HepG2 (cell line): Measurements from ENCODE around the gene DSCAML1. TPM values are rescaled to one million over a fixed set of nuclear protein-coding genes. Genes with fewer than 3 reads are reported as not detected.

Experiments
- ATAC-seq: fragments of 200-7000 bp; cut with Tn5 transposase; 3 replicates; pipeline ENCODE4 v1.9.1; 2020; ENCODE audit warnings: mild to moderate bottlenecking, moderate library complexity
- BruUV-seq: library from RNA; stranded (reverse); fragments of 400-500 nt; replicated peaks from 2 replicates; lab custom pipeline; 2021; lab: Mats Ljungman, UMichigan
- CTCF ChIA-PET: fragments of 300-600 bp; formaldehyde crosslinking; extraction: SDS; loops from one replicate; lab custom pipeline; 2021; ENCODE audit warnings: low total read pairs, inconsistent platforms, low intra/inter-chr PET ratio; lab: Yijun Ruan, JAX
- POLR2A ChIA-PET: fragments of 350-600 bp; sonication (Branson Sonifier 250); formaldehyde crosslinking; loops from one replicate; lab custom pipeline; 2020; ENCODE audit warnings: antibody characterized with exemption, inconsistent platforms; lab: Yijun Ruan, JAX
- DNase-seq: peaks from one replicate; pipeline ENCODE4 v3.0.0-alpha.2; 2015; ENCODE audit warnings: low spot score
- FAIRE-seq: peaks from 3 replicates; lab custom pipeline; 2011; peaks lifted over from hg19 to GRCh38; lab: Jason Lieb, UNC
- H2AFZ ChIP-seq: one replicate; pipeline ENCODE4 v1.6.1; 2011; ENCODE audit warnings: low read length, inconsistent platforms
- H3K27ac ChIP-seq: fragments of 300-600 bp; 3 replicates; pipeline ENCODE4 v1.8.0; 2011; ENCODE audit warnings: mixed run types, mild to moderate bottlenecking, mixed read lengths, low read length, inconsistent platforms; ENCODE audit not compliant: insufficient read depth; ENCODE audit errors: extremely low read length
- H3K27me3 ChIP-seq, 2 experiments: fragments of 200-600 bp in 1 of 2; 2 replicates in 1 of 2; 3 replicates in 1 of 2; pipeline versions ENCODE4 v1.6.0 to v1.8.0; 2011; ENCODE audit warnings: low read length in 2 of 2, mild to moderate bottlenecking in 2 of 2, moderate library complexity in 2 of 2, inconsistent platforms in 1 of 2; ENCODE audit not compliant: insufficient read depth in 2 of 2, control insufficient read depth in 1 of 2
- H3K36me3 ChIP-seq, 2 experiments: fragments of 200-600 bp in 1 of 2; replicated peaks in 1 of 2; 2 replicates in 1 of 2; 3 replicates in 1 of 2; pipeline versions ENCODE4 v1.5.1 to v1.8.0; 2011; ENCODE audit warnings: low read length in 2 of 2, inconsistent platforms in 1 of 2; ENCODE audit not compliant: insufficient read depth in 2 of 2, control insufficient read depth in 1 of 2
- H3K4me1 ChIP-seq: 2 replicates; pipeline ENCODE4 v1.5.1; 2012; ENCODE audit warnings: low read length, inconsistent platforms; ENCODE audit not compliant: insufficient read depth
- H3K4me2 ChIP-seq: 2 replicates; pipeline ENCODE4 v1.6.0; 2011; ENCODE audit warnings: low read depth, low read length, inconsistent platforms
- H3K4me3 ChIP-seq, 3 experiments: fragments of 200-600 bp in 1 of 3; sonication (generic), shearing (Covaris generic) in 1 of 3; replicated peaks in 1 of 3; 2 replicates each; pipeline ENCODE4 v1.5.1; 2011 to 2016; ENCODE audit warnings: low read length in 3 of 3, inconsistent platforms in 2 of 3, low read depth in 2 of 3, mild to moderate bottlenecking in 2 of 3, control low read depth in 1 of 3, mixed read lengths in 1 of 3; ENCODE audit not compliant: insufficient read depth in 1 of 3
- H3K79me2 ChIP-seq: one replicate; pipeline ENCODE4 v1.6.1; 2011; ENCODE audit warnings: low read length, inconsistent platforms; ENCODE audit not compliant: insufficient read depth
- H3K9ac ChIP-seq: 2 replicates; pipeline ENCODE4 v1.6.0; 2011; ENCODE audit warnings: mild to moderate bottlenecking, low read depth, low read length, inconsistent platforms; ENCODE audit not compliant: insufficient read depth
- H3K9me3 ChIP-seq: 2 replicates; pipeline ENCODE4 v1.5.1; 2012; ENCODE audit warnings: mild to moderate bottlenecking, low read length
- H4K20me1 ChIP-seq: 2 replicates; pipeline ENCODE4 v1.6.0; 2011; ENCODE audit warnings: inconsistent platforms, mild to moderate bottlenecking, low read length, moderate library complexity; ENCODE audit not compliant: insufficient read depth
- FOSL1 ChIP-seq: sonication (generic); formaldehyde crosslinking; IDR thresholded peaks from 2 replicates; pipeline ENCODE4 v1.9.0; 2021; ENCODE audit warnings: missing genetic modification reagents, borderline replicate concordance
- FOSL2 ChIP-seq: sonication (generic); formaldehyde crosslinking; IDR thresholded peaks from 2 replicates; pipeline ENCODE4 v1.4.0; 2020; ENCODE audit warnings: missing genetic modification reagents
- KMT2B ChIP-seq: IDR thresholded peaks from 2 replicates; pipeline ENCODE4 v1.6.1; 2016; ENCODE audit warnings: missing genetic modification reagents, missing compliant biosample characterization
- SRSF1 ChIP-seq: fragments of 200-400 bp; formaldehyde crosslinking; optimal IDR thresholded peaks from 2 replicates; pipeline ENCODE3; 2017; ENCODE audit warnings: mild to moderate bottlenecking, low read depth, low read length, moderate library complexity
- TFAP4 ChIP-seq: sonication (generic); IDR thresholded peaks from 2 replicates; pipeline ENCODE4 v1.6.1; 2016; ENCODE audit warnings: low read depth, borderline replicate concordance
- XRCC5 ChIP-seq: fragments of 200-400 bp; formaldehyde crosslinking; optimal IDR thresholded peaks from 2 replicates; pipeline ENCODE3; 2017; ENCODE audit warnings: mild to moderate bottlenecking, low read length
- ZNF615 ChIP-seq: sonication (generic); formaldehyde crosslinking; IDR thresholded peaks from 2 replicates; pipeline ENCODE4 v1.5.0; 2020; ENCODE audit warnings: mild to moderate bottlenecking, missing genetic modification reagents, borderline replicate concordance
- ZNF773 ChIP-seq: sonication (generic); formaldehyde crosslinking; IDR thresholded peaks from 2 replicates; pipeline ENCODE4 v1.4.0; 2020; ENCODE audit warnings: missing genetic modification reagents, borderline replicate concordance
- ZNF792 ChIP-seq: IDR thresholded peaks from 2 replicates; pipeline ENCODE4 v1.6.1; 2016
- ZUFSP ChIP-seq: sonication (generic); formaldehyde crosslinking; IDR thresholded peaks from 2 replicates; pipeline ENCODE4 v1.9.0; 2021; ENCODE audit warnings: missing genetic modification reagents, mild to moderate bottlenecking, borderline replicate concordance
- WGBS: methylation state at CpG from one replicate; pipeline ENCODE4 v1.1.6; 2017; ENCODE audit warnings: low lambda C conversion rate; 5-methylcytosine and 5-hydroxymethylcytosine counted together
- in situ Hi-C: cut with HindIII; loops from 2 replicates; pipeline ENCODE4 v1.10.0; 2017; ENCODE audit warnings: low pct_unique_long_range_greater_than_20kb; ENCODE audit not compliant: extremely low pct_ligation_motif_present
- intact Hi-C: fragments of 100-400 bp; cut with micrococcal nuclease; formaldehyde crosslinking; loops from one replicate; pipeline ENCODE4 v1.10.0; 2022; ENCODE audit not compliant: unreplicated experiment
- polyA plus RNA-seq, 8 experiments: library from polyadenylated mRNA; depleted of rRNA in 3 of 8; stranded (reverse) in 7 of 8; unstranded in 1 of 8; fragments of >200 nt; fragmentation: Illumina TruSeq in 4 of 8; extraction: Trizol in 4 of 8; gene quantifications; 2 replicates each; pipeline versions ENCODE4 v1.2.1 to v1.2.3, GENCODE V29; 2011 to 2016; ENCODE audit warnings: low read depth in 4 of 8, missing spikeins in 1 of 8, mixed read lengths in 1 of 8; ENCODE audit not compliant: insufficient read depth in 1 of 8
- total RNA-seq, 5 experiments: library from RNA; depleted of rRNA; stranded (reverse); fragments of >200 nt; fragmentation: Illumina TruSeq; extraction: Trizol; gene quantifications; 2 replicates each; pipeline ENCODE4 v1.2.3, GENCODE V29; 2016; ENCODE audit warnings: low read depth in 1 of 5
- TF ChIP-seq, protein P1 (sequence below): sonication (generic); formaldehyde crosslinking; IDR thresholded peaks from 2 replicates; pipeline ENCODE4 v1.4.0; 2020; ENCODE audit warnings: mild to moderate bottlenecking, missing genetic modification reagents
- TF ChIP-seq, protein P2 (sequence below): sonication (generic); formaldehyde crosslinking; IDR thresholded peaks from 2 replicates; pipeline ENCODE4 v1.5.0; 2020; ENCODE audit warnings: missing genetic modification reagents, mild to moderate bottlenecking, borderline replicate concordance
- TF ChIP-seq, protein P3 (sequence below): sonication (generic); formaldehyde crosslinking; IDR thresholded peaks from 2 replicates; pipeline ENCODE4 v1.4.0; 2020; ENCODE audit warnings: missing genetic modification reagents

DSCAML1 gene
- total and polyA plus RNA-seq, 2 of the 13 experiments (the other 11 are each of a cell fraction or from before 2014, with no cell fraction given): 0.29 to 0.40 TPM

DNA sequence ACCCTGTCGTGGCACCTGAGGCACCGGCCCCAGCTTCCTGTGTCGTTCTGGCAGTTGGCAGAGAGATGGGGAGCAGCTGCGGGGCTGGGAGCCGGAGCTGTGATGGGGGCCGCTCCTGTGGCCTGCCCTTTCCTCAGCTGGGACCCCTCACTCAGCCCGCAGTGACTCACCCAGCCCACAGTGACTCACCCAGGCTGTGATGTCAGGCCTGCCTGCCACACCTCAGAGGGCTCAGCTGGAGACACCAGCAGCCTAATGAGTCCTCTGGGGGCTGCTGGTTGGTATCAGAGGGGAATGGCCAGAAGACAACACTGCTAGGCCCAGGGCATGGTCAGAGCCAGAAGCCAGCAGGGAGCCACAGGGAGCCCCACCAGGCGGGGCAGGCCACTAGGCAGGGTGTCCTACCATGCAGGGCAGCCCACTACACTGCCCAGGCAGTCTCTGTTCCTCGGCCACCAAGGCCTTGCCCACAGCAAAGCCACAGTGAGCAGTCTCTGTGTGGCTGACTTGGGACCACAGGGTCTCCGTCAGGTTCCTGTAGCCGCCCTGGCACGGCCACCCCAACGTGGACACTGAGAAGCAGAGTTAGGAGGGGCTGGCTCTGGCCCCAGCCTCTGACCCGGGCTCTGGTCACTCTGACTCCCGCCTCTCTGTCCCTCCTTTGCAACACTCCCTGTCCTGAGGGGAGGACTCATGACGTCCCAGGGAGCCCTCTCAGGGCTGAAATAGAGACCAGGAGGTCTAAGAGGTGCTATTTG, 31.8 kb upstream of the DSCAML1 start:
- BruUV-seq: no TSS peak
- no peak overlapping the region for H3K9ac ChIP-seq
- H2AFZ ChIP-seq: no peak overlapping the region
- ATAC-seq (peak; percentile 17), FAIRE-seq (no peak), DNase-seq (no peak)
- peaks cover 4 to 26% of the 10 kb centered on the region in 2 experiments; a peak in 4 of 5 replicates for H3K27me3 ChIP-seq
- no peaks in the 10 kb centered on the region for H3K9me3 ChIP-seq
- H3K4me3 ChIP-seq: no peak overlapping the region; a peak in 1 of 6 replicates
- H3K36me3 ChIP-seq: no peaks in the 10 kb centered on the region
- no peaks in the 10 kb centered on the region for H4K20me1 ChIP-seq
- WGBS: 30% methylated on average over 2 of the region's 16 CpGs
- ChIA-PET POLR2A (interaction anchor here (2.2 kb wide), 1 partner anchor 12 kb away, joined by 5 read pairs; no protein-coding TSS in a partner anchor), CTCF (no interaction called here)
- intact Hi-C loops (no loop called here), in situ Hi-C loops (no loop called here)
- peaks cover 4% of the 10 kb centered on the region for H3K79me2 ChIP-seq
- no peak overlapping the region for H3K27ac ChIP-seq
- peaks cover 88% of the 10 kb centered on the region for H3K4me1 ChIP-seq
- peak overlapping the region; percentile 40 for H3K4me2 ChIP-seq
- TF ChIP-seq, protein P1, sequence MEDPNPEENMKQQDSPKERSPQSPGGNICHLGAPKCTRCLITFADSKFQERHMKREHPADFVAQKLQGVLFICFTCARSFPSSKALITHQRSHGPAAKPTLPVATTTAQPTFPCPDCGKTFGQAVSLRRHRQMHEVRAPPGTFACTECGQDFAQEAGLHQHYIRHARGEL: no peak
- TF ChIP-seq ZNF615 (CRISPR knock-in tag) (no peak), ZUFSP (CRISPR knock-in tag) (no peak), ZNF792 (no peak), TFAP4 (peak; percentile 51; the same call in 1 of the 2 replicates), KMT2B (CRISPR knock-in tag) (no peak), XRCC5 (peak; percentile 16), SRSF1 (no peak), FOSL1 (CRISPR knock-in tag) (0 out of 2 replicates have a peak, but pooled peaks have one; percentile 29), FOSL2 (CRISPR knock-in tag) (peak; percentile 93), ZNF773 (no peak)
- TF ChIP-seq, protein P2, sequence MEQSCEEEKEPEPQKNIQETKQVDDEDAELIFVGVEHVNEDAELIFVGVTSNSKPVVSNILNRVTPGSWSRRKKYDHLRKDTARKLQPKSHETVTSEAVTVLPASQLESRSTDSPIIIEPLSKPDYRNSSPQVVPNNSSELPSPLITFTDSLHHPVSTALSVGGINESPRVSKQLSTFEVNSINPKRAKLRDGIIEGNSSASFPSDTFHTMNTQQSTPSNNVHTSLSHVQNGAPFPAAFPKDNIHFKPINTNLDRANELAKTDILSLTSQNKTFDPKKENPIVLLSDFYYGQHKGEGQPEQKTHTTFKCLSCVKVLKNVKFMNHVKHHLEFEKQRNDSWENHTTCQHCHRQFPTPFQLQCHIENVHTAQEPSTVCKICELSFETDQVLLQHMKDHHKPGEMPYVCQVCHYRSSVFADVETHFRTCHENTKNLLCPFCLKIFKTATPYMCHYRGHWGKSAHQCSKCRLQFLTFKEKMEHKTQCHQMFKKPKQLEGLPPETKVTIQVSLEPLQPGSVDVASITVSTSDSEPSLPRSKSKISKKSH: no peak
- TF ChIP-seq, protein P3, sequence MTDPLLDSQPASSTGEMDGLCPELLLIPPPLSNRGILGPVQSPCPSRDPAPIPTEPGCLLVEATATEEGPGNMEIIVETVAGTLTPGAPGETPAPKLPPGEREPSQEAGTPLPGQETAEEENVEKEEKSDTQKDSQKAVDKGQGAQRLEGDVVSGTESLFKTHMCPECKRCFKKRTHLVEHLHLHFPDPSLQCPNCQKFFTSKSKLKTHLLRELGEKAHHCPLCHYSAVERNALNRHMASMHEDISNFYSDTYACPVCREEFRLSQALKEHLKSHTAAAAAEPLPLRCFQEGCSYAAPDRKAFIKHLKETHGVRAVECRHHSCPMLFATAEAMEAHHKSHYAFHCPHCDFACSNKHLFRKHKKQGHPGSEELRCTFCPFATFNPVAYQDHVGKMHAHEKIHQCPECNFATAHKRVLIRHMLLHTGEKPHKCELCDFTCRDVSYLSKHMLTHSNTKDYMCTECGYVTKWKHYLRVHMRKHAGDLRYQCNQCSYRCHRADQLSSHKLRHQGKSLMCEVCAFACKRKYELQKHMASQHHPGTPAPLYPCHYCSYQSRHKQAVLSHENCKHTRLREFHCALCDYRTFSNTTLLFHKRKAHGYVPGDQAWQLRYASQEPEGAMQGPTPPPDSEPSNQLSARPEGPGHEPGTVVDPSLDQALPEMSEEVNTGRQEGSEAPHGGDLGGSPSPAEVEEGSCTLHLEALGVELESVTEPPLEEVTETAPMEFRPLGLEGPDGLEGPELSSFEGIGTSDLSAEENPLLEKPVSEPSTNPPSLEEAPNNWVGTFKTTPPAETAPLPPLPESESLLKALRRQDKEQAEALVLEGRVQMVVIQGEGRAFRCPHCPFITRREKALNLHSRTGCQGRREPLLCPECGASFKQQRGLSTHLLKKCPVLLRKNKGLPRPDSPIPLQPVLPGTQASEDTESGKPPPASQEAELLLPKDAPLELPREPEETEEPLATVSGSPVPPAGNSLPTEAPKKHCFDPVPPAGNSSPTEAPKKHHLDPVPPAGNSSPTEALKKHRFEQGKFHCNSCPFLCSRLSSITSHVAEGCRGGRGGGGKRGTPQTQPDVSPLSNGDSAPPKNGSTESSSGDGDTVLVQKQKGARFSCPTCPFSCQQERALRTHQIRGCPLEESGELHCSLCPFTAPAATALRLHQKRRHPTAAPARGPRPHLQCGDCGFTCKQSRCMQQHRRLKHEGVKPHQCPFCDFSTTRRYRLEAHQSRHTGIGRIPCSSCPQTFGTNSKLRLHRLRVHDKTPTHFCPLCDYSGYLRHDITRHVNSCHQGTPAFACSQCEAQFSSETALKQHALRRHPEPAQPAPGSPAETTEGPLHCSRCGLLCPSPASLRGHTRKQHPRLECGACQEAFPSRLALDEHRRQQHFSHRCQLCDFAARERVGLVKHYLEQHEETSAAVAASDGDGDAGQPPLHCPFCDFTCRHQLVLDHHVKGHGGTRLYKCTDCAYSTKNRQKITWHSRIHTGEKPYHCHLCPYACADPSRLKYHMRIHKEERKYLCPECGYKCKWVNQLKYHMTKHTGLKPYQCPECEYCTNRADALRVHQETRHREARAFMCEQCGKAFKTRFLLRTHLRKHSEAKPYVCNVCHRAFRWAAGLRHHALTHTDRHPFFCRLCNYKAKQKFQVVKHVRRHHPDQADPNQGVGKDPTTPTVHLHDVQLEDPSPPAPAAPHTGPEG (CRISPR knock-in tag): no peak
